OCI-LY3 (cell line): ENCODE measurements around the gene FAM76B.

Source experiments
- H2AFZ ChIP-seq: fragments of 200-600, 300-600 bp; shearing (Covaris generic); 2 replicates; pipeline ENCODE4 v1.6.0; 2014; ENCODE audit warnings: antibody characterized with exemption, low read depth, low read length
- H3K27ac ChIP-seq: fragments of 200-600, 300-600 bp; sonication (generic); 2 replicates; pipeline ENCODE4 v1.5.1; 2014; ENCODE audit warnings: mild to moderate bottlenecking, low read length, moderate library complexity, mixed read lengths
- H3K27me3 ChIP-seq: fragments of 200-600, 300-600 bp; sonication (generic); 2 replicates; pipeline ENCODE4 v1.6.1; 2014; ENCODE audit warnings: low read depth, low read length, mixed read lengths
- H3K36me3 ChIP-seq: fragments of 200-600, 300-600 bp; sonication (generic); replicated peaks from 2 replicates; pipeline ENCODE3; 2014; ENCODE audit warnings: low read depth, low read length, mixed read lengths
- H3K4me1 ChIP-seq: fragments of 300-600, 200-600 bp; sonication (generic); 2 replicates; pipeline ENCODE4 v1.6.1; 2014; ENCODE audit warnings: low read length, mixed read lengths
- H3K4me2 ChIP-seq: fragments of 200-600, 300-600 bp; sonication (generic); 2 replicates; pipeline ENCODE4 v1.6.1; 2014; ENCODE audit warnings: low read length, mixed read lengths
- H3K4me3 ChIP-seq: fragments of 300-600, 200-600 bp; sonication (generic); 2 replicates; pipeline ENCODE4 v1.5.1; 2014; ENCODE audit warnings: antibody characterized with exemption, mild to moderate bottlenecking, low read length, moderate library complexity
- H3K79me2 ChIP-seq: fragments of 300-600, 200-600 bp; shearing (Covaris generic); 2 replicates; pipeline ENCODE4 v1.6.1; 2014; ENCODE audit warnings: mild to moderate bottlenecking, low read length, mixed read lengths
- H3K9ac ChIP-seq: fragments of 300-600, 200-600 bp; shearing (Covaris generic); 2 replicates; pipeline ENCODE4 v1.6.0; 2014; ENCODE audit warnings: mild to moderate bottlenecking, low read length, moderate library complexity
- H3K9me3 ChIP-seq: fragments of 200-600, 300-600 bp; shearing (Covaris generic); 2 replicates; pipeline ENCODE4 v1.6.1; 2014; ENCODE audit warnings: low read length, mixed read lengths; ENCODE audit not compliant: insufficient read depth
- H4K20me1 ChIP-seq: fragments of 200-600, 300-600 bp; sonication (generic); 2 replicates; pipeline ENCODE4 v1.6.1; 2016; ENCODE audit warnings: low read length, mixed read lengths; ENCODE audit not compliant: insufficient read depth
- EZH2phosphoT487 ChIP-seq: fragments of 200-600 bp; shearing (Covaris generic); IDR thresholded peaks from 2 replicates; pipeline ENCODE4 v1.6.1; 2018; ENCODE audit warnings: antibody characterized with exemption, mixed run types, low read depth
- TF ChIP-seq, protein P1 (sequence below): fragments of 200-600, 300-600 bp; sonication (generic); IDR thresholded peaks from 2 replicates; pipeline ENCODE4 v1.5.1; 2014; ENCODE audit warnings: antibody characterized with exemption, low read length, low read depth

Gene FAM76B

DNA sequence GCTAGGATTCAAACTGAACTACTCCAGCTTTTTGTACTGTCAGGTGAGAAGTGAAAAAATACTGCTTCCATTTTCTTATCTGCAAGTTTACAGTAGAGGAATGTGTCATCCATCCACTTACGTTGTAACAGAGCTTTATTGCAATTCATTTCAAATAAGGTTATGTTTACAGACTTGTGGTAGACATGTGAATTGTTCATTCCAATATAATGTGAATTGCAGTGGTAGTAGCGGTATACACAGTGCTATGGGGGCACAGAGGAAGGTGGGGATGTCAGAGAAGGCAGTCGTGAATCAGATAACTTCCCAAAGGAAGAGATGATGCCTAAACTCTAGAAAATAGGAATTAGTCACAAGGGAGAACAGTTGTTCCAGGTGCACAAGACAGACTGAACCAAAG lies 43.2 kb upstream of the FAM76B start:
- TF ChIP-seq, protein P1, sequence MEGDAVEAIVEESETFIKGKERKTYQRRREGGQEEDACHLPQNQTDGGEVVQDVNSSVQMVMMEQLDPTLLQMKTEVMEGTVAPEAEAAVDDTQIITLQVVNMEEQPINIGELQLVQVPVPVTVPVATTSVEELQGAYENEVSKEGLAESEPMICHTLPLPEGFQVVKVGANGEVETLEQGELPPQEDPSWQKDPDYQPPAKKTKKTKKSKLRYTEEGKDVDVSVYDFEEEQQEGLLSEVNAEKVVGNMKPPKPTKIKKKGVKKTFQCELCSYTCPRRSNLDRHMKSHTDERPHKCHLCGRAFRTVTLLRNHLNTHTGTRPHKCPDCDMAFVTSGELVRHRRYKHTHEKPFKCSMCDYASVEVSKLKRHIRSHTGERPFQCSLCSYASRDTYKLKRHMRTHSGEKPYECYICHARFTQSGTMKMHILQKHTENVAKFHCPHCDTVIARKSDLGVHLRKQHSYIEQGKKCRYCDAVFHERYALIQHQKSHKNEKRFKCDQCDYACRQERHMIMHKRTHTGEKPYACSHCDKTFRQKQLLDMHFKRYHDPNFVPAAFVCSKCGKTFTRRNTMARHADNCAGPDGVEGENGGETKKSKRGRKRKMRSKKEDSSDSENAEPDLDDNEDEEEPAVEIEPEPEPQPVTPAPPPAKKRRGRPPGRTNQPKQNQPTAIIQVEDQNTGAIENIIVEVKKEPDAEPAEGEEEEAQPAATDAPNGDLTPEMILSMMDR: no peak
- TF ChIP-seq EZH2phosphoT487: no peak
- Histone ChIP-seq H3K4me1 (peaks cover 20% of the 10 kb centered on the region), H3K9me3 (no peaks in the 10 kb centered on the region), H3K27me3 (no peaks in the 10 kb centered on the region), H3K4me3 (no peak overlapping the region), H4K20me1 (no peaks in the 10 kb centered on the region), H3K36me3 (peaks cover 53% of the 10 kb centered on the region), H3K4me2 (no peak overlapping the region), H3K79me2 (no peaks in the 10 kb centered on the region), H2AFZ (no peak overlapping the region), H3K27ac (peak overlapping the region; percentile 8; the same call in 1 of the 2 replicates), H3K9ac (no peak overlapping the region)

DNA sequence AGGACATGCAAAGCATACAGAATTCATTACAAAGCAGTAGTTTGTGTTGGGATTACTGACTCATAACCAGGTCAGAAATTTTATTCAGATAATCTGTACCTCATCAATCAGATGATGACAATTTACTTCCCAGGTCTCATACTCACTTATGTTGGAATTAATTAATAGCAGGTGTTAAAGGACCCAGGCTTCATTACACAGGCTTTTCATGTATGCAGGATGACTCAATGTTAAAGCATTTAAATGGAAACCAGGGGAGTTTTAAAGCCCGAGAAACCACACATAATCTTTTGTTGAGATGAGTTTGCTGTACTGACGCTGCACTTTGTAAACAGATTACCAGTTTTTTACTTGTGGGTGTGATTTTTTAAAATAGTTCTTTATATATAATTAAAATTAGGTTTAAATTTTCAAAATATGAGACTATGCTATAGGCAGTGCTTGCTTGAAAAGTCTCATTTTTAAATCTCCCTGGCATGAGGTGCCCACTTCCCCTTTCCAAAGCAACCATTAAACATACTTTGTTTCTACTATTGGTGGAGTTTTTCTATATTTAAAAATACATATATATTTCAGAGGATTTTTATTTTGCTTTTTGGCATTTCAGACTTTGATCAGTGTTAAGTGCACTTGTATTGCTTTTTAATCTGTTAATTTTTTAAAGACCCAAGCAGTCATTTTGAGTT lies 41.8 kb upstream of the FAM76B start:
- H4K20me1 ChIP-seq: no peaks in the 10 kb centered on the region
- H3K4me2 ChIP-seq: no peak overlapping the region
- H2AFZ ChIP-seq: no peak overlapping the region
- no peak for TF ChIP-seq EZH2phosphoT487
- TF ChIP-seq, protein P1: no peak
- H3K9ac ChIP-seq: no peak overlapping the region
- no peaks in the 10 kb centered on the region for H3K9me3 ChIP-seq
- H3K4me1 ChIP-seq: peaks cover 20% of the 10 kb centered on the region
- peaks cover 46% of the 10 kb centered on the region for H3K36me3 ChIP-seq
- H3K27ac ChIP-seq: no peak overlapping the region
- no peak overlapping the region for H3K4me3 ChIP-seq
- no peaks in the 10 kb centered on the region for H3K79me2 ChIP-seq
- no peaks in the 10 kb centered on the region for H3K27me3 ChIP-seq

DNA sequence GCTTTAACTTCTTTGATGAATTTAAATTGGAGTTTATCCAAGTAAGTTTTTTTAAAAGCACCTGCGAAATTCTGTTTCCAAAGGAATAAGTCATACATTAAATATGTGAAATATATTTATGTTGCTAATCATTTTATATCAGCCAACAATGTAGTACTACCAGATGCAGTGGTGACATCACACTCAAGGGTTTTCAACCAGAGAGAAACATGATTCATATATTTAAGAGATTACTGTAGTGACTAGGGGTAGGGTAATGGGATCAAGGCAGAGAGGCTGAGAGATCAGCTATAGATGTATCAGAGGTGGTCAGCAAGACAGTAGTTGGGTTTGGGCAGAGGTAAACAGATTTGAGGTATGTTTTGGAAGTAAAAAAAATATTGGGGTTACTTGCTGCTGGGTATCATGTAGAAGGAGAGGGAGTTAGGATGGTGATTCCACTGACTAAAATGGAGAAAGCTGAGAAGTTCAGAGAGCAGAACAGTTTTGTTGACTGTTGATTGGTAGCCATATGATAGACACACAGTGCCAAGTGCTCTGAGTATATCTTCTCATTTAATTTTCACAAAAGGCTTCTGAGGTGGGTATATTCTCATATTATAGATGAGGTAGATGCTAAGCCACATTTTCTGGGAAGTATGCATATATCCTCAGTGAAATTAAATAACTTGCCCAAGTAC lies 40.1 kb upstream of the FAM76B start:
- Histone ChIP-seq H4K20me1 (no peaks in the 10 kb centered on the region), H3K27me3 (no peaks in the 10 kb centered on the region), H3K79me2 (no peaks in the 10 kb centered on the region), H3K4me2 (no peak overlapping the region), H3K36me3 (peaks cover 35% of the 10 kb centered on the region), H3K4me1 (peaks cover 20% of the 10 kb centered on the region), H3K9ac (no peak overlapping the region), H3K27ac (no peak overlapping the region), H3K9me3 (no peaks in the 10 kb centered on the region), H3K4me3 (no peak overlapping the region), H2AFZ (no peak overlapping the region)
- TF ChIP-seq EZH2phosphoT487: no peak
- TF ChIP-seq, protein P1: no peak

DNA sequence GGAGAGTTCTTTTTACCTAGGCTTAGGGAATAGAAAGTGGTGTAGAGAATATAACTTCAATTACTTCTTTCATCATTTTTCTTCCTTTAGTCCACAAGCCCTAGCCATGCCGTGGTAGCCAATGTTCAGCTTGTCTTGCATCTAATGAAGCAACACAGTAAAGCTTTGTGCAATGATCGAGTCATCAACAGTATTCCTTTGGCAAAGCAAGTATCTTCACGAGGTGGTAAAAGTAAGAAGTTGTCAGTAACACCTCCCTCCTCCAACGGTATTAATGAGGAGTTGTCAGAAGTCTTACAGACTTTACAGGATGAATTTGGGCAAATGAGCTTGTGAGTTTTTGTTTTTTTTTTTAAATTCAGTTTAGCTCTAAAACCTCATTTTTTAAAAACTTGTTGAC lies 38.1 kb upstream of the FAM76B start:
- Histone ChIP-seq H3K27ac (no peak overlapping the region), H3K4me2 (no peak overlapping the region), H3K9ac (no peak overlapping the region), H3K4me3 (no peak overlapping the region), H2AFZ (no peak overlapping the region), H3K36me3 (peaks cover 19% of the 10 kb centered on the region), H3K79me2 (no peaks in the 10 kb centered on the region), H3K27me3 (no peaks in the 10 kb centered on the region), H3K4me1 (peaks cover 17% of the 10 kb centered on the region), H3K9me3 (no peaks in the 10 kb centered on the region), H4K20me1 (no peaks in the 10 kb centered on the region)
- TF ChIP-seq, protein P1: no peak
- TF ChIP-seq EZH2phosphoT487: no peak
